GM10266 (cell line): Measurements from ENCODE around the gene C22orf39.

Experiments used
- DNase-seq: peaks from one replicate; pipeline ENCODE4 v3.0.0; 2012; ENCODE audit errors: extremely low spot score
- TF ChIP-seq, protein P1 (sequence below): IDR thresholded peaks from 2 replicates; pipeline ENCODE4 v1.5.1; 2012; ENCODE audit warnings: mild to moderate bottlenecking, low read depth; ENCODE audit not compliant: control insufficient read depth, insufficient read depth; ENCODE audit errors: missing control alignments

C22orf39 gene, protein sequence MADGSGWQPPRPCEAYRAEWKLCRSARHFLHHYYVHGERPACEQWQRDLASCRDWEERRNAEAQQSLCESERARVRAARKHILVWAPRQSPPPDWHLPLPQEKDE

GRCh38 chr22:19447330-19448075, at the start of gene C22orf39:
C22orf39 (minus strand) TSS chr22:19447711; CDS start chr22:19447688, 23 bp downstream.
- TF ChIP-seq, protein P1, sequence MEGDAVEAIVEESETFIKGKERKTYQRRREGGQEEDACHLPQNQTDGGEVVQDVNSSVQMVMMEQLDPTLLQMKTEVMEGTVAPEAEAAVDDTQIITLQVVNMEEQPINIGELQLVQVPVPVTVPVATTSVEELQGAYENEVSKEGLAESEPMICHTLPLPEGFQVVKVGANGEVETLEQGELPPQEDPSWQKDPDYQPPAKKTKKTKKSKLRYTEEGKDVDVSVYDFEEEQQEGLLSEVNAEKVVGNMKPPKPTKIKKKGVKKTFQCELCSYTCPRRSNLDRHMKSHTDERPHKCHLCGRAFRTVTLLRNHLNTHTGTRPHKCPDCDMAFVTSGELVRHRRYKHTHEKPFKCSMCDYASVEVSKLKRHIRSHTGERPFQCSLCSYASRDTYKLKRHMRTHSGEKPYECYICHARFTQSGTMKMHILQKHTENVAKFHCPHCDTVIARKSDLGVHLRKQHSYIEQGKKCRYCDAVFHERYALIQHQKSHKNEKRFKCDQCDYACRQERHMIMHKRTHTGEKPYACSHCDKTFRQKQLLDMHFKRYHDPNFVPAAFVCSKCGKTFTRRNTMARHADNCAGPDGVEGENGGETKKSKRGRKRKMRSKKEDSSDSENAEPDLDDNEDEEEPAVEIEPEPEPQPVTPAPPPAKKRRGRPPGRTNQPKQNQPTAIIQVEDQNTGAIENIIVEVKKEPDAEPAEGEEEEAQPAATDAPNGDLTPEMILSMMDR: no peak

DNA sequence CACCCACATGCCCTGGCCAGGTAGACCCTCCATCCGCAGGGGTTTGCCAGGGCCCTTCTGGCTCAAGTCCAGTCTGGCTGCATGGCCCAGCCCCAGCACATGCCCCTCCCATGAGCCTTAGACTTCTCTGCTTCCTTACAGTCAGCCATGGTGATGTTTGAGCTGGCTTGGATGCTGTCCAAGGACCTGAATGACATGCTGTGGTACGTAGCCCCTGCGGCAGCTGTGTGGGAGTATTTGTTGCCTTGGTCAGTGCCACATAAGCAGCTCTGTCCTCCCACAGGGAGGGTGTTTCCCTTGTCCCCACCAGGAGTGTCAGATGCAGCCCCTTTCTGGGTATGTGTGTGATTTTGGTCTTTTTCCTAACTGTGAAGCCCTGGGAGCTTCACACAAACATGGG, 49.7 kb upstream of the C22orf39 start:
- TF ChIP-seq, protein P1: no peak
- DNase-seq: no peak

More at GRCh38 chr22:19447330-19448075, at the start of gene C22orf39:
- DNase-seq: peak; percentile 98

GRCh38 chr22:19496324-19496630, 48.8 kb upstream of the C22orf39 start:
- TF ChIP-seq, protein P1: no peak
- DNase-seq: no peak

DNA sequence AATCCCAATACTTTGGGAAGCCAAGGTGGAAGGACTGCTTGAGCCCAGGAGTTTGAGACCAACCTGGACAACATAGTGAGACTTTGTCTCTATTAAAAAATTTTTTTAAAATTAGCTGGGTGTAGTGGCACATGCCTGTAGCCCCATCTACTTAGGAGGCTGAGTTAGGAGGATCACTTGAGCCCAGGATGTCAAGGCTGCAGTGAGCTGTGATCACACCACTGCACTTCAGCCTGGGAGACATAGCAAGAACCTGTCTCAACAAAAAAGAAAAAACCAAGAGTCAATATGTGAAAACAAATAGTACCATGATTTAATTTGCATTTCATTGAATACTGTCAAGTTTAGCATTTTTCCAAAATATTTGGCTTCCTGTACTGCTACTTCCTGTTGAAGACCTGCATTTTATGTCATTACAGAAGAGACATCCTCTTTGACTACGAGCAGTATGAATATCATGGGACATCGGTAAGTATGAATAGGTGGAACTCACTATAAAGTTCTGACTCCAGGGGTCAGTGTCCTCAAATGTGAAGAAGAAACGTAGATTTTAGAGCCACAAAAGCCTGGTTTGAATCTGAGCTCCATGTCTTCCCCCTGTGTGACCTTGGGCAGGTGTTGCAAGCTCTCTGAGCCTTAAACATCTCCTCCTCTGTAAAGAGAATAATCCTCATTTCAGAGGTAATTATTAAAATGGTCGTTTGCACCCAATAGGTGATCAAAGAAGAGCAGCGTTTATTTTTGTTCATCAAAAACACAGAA, 48.2 kb upstream of the C22orf39 start:
- TF ChIP-seq, protein P1: no peak
- no peak for DNase-seq

DNA sequence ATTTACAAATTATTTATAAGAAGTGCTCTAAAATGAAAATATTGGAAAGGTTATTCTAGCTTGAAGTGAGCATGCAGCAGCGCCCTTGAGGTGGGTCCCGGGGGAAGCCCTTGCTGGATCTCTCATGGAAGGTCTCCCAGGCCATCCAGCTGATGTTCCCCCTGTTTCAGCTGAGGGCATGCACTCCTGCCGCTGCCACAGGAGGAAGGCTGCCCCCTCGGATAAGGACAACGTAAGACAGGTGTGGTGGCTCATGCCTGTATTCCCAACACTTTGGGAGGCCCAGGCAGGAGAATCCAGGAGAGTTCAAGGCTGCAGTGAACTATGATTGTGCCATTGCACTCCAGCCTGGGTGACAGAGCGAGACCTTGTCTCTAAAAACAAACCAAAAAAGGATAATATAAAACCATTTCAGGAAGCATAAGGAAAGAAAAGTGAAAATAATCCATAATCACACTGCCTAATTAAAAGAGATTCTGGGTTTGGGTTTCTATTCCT, 47.2 kb upstream of the C22orf39 start:
- TF ChIP-seq, protein P1: no peak
- DNase-seq: no peak

GRCh38 chr22:19494001-19494560, 46.6 kb upstream of the C22orf39 start:
- DNase-seq: no peak
- TF ChIP-seq, protein P1: no peak
